Right lung (tissue), 5 donors: ENCODE results near the gene COL18A1. TPM values are rescaled to one million over a fixed set of nuclear protein-coding genes. Genes with fewer than 3 reads are reported as not detected.

Source experiments
- DNase-seq, 2 donors: peaks; one replicate each; pipeline ENCODE4 v3.0.0-alpha.2; 2013
- polyA plus RNA-seq, 5 donors: library from polyadenylated mRNA; unstranded; fragments of 120-200 nt; gene quantifications; one replicate each; pipeline versions ENCODE4 v1.2.1 to v1.2.3, GENCODE V29; 2013; ENCODE audit warnings: inconsistent platforms in 1 of 5, low replicate concordance in 1 of 5; ENCODE audit not compliant: insufficient read length in 5 of 5, insufficient read depth in 1 of 5

The COL18A1 gene
- polyA plus RNA-seq, 5 donors = 31.9 to 103 (median 57.3) TPM

- DNase-seq = no peak
Observed at GRCh38 chr21:45543371-45543709, 138.4 kb downstream of the COL18A1 start.

DNA sequence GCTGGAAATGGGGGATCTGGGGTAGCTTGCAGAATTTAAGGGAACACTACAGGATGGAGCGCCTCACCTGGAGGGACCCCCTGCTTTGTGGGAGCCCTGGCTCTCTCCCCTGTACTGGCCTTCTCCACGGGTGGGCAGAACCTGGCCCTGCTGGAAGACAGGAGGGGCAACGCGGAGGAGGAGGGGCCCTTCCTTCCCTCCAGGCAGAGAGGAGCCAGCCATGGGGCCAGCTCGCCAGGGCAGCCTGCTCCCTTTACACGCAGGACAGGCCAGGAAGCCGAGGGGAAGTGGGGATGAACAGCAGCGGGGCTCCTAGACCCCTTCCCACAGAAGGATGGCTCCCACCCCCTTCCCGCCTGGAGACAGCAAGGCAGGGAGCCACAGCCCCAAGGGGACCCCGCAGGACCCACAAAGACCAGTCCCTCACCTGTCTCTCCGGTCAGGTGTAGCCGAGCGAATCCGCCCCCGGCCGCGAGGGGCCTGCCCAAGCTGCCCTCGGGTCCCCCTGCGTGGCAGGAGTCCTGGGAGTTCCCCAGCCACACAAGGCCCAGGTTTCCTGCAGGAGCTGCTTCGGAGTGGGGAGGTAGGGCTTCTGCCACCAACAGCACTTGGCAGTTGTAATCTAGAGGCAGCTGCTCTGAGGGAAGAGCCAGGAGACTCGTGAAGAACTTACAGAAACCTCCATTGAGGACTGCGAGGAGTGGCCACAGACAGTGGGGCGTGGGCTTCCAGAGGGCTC, 138.9 kb downstream of the COL18A1 start:
- DNase-seq = no peak

GRCh38 chr21:45544449-45545235, 139.7 kb downstream of the COL18A1 start:
- DNase-seq = no peak

GRCh38 chr21:45545236-45545570, 140.2 kb downstream of the COL18A1 start:
- DNase-seq = no peak

GRCh38 chr21:45545691-45546531, 140.9 kb downstream of the COL18A1 start:
- DNase-seq = no peak

GRCh38 chr21:45546636-45547544, 141.9 kb downstream of the COL18A1 start:
- DNase-seq = no peak

- DNase-seq = no peak
Observed at GRCh38 chr21:45547545-45547900, 142.6 kb downstream of the COL18A1 start.

- DNase-seq = no peak
Observed at GRCh38 chr21:45548711-45549491, 143.9 kb downstream of the COL18A1 start.

DNA sequence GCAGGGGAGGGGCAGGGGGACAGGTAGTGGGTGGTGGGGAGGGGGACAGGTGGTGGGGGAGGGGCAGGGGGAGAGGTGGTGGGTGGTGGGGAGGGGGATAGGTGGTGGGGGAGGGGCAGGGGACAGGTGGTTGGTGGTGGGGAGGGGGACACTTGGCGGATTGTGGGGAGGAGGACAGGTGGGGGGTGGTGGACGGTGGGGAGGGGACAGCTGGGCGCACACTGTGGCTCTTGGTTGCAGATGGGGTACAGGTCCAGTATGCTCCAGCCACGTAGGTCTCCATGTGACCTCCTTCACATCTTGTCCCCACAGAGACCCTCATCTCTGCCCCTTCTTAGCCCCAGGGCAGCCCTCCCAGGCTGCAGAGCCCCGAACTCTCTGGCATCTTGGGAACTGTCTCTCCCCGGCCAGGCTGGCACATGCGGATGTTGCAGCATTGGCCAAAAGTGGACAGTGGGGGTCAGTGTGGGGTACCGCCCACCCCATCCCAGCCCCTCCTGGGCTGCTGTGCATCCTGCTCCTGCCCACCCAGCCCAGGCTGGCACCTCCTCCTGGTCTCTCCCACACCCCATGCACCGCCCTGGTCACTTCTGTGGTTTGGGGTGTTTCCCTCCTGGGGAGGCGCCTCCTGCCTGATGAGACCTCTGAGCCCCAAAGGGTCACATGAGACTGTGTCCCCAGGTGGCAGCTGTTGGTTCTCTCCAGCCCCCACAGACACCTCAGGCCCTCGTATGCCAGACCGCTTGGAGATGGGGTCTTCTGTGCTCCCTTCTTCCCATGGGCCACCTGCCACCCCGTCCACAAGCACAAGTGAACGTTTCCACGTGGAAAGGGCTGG, 144.9 kb downstream of the COL18A1 start:
- DNase-seq = no peak

DNA sequence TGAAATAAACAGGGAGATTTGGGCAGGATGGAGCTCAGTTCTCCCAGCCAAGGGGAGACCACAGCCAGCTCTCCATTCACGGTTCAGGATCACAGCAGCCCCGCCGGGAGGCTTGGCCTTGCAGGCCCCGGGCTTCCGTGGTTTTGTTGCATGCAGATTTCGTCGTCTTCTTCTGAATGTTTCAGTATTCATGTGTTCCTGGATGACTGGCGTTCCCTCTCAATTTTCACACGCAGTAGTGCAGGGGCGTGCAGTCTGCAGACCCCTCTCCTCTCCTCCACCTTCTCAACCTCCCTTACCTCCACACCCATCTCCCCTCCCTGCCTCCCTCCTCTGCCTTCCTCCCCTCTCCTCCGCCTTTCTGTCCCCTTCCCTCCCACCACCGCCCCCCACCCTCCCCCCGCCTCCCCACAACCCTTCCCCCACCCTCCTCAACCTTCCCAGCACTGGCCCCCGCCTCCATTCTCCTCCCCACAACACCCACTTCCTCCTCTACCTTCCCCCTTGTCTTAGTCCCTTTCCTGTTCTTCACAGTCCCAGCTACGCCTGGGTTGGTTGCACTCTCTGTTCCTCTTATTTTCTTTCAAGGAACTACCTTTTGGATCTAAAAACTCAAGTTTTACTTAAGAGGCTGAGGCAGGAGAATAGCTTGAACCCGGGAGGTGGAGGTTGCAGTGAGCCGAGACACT, 145.7 kb downstream of the COL18A1 start:
- no peak for DNase-seq

- no peak for DNase-seq
Observed at GRCh38 chr21:45551316-45551715, 146.4 kb downstream of the COL18A1 start.

GRCh38 chr21:45551783-45552695, 147.1 kb downstream of the COL18A1 start:
- no peak for DNase-seq

DNA sequence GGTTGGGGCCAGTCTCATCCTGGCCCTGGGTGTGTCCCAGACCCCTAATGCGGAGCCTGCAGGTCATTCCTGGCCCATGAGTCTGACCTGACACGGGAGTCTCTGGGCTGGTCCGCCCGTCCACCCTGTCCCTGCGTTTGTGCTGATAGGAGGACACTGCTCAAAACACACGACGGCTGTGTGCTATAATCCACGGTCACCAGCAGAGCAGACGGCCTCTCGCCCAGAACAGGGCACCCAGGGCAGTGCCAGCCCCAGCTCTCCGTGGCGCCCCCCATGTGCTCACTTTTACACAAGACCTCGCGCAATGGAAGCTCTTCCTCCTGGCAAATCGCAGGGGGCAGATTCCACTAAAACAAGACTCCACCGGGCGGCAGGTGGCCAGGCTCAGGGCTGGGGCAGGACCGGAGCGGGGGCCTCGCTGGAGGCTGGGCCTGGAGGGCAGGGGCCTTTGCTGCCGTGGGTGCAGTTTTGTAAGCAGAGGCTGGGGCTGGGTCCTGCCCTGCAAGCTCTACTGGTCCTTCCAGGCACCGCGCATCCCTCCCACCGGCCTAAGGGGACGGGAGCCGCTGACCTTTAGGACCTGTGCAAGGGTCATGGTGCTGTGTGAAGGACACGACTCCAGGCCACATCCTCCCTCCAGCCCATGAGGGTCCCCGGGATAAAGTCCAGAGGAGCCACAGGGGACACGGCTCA, 147.9 kb downstream of the COL18A1 start:
- DNase-seq = no peak

- peak; percentile 84 to 87 for DNase-seq
Observed at GRCh38 chr21:45554477-45555175, 149.7 kb downstream of the COL18A1 start.

DNA sequence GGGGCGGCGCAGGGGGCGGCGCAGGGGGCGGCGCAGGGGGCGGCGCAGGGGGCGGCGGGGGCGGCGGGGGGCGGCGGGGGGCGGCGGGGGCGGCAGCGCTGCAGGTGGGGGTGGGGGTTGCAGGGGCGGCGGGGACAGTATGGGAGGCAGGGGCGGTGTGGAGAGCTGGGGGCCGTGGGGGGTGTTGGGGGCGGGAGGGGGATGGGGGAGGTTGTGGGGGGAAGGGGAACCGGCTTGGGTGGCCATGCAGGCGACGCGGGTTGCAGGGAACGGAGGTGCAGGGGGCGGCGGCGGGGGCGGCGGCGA, 150.2 kb downstream of the COL18A1 start:
- no peak for DNase-seq

DNA sequence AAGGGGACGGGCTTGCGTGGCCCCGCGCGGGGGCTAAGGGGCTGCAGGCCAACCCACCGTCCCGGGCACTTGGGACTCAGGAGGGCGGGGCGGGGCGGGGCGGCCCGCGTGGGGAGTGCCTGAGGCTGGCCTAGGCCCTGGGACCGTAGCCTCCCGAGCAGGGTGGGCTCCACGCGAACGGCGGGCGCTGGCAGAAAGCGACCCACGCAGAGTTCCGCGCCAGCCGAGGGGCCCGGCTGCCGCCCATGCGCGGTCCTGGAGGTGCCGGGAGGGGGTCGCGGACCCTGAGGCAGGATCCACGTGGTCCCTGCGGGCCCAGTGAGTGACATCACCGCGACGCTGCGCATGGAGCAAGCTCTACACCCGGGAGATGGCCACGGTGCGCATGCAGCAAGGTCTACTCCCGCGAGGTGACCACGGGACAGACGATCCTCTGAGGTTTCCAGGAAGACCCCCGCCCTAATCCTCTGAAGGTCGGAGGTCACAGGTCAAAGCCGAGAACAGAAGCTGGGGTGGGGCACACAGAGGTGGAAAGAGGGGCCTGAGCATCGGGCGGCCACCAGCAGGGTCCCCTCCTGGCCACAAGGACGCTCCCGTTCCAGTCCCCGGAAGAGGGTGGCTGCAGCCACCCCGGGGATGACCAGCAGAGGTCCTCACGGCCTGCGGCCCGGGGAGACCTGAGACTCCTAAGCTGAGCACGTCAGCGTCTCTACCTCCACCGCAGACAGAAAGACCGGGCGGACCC, 150.8 kb downstream of the COL18A1 start:
- peak; percentile 86 to 89 for DNase-seq
